HEK293T (cell line): ENCODE measurements around the gene LHX3.

Experiments
- ARNT ChIP-seq: fragments of 450-650 bp; IDR thresholded peaks from 2 replicates; pipeline ENCODE4 v1.6.1; 2017; ENCODE audit warnings: mild to moderate bottlenecking
- BHLHE40 ChIP-seq: fragments of 450-650 bp; IDR thresholded peaks from 2 replicates; pipeline ENCODE4 v1.6.1; 2016; ENCODE audit warnings: mild to moderate bottlenecking, moderate library complexity, borderline replicate concordance
- ELF4 ChIP-seq: fragments of 450-650 bp; IDR thresholded peaks from 2 replicates; pipeline ENCODE4 v1.6.1; 2017; ENCODE audit warnings: antibody characterized with exemption
- FOXM1 ChIP-seq: fragments of 450-650 bp; IDR thresholded peaks from 2 replicates; pipeline ENCODE4 v1.6.1; 2017; ENCODE audit warnings: mild to moderate bottlenecking, borderline replicate concordance
- HDGF ChIP-seq: fragments of 450-650 bp; IDR thresholded peaks from 2 replicates; pipeline ENCODE4 v1.6.1; 2017; ENCODE audit warnings: antibody characterized with exemption, borderline replicate concordance
- L3MBTL2 ChIP-seq: fragments of 450-650 bp; conservative IDR thresholded peaks from 2 replicates; pipeline ENCODE4 v1.6.1; 2016; ENCODE audit warnings: mild to moderate bottlenecking
- LEF1 ChIP-seq: fragments of 450-650 bp; IDR thresholded peaks from 2 replicates; pipeline ENCODE4 v1.6.1; 2017; ENCODE audit warnings: mild to moderate bottlenecking, borderline replicate concordance
- SP1 ChIP-seq: fragments of 450-650 bp; IDR thresholded peaks from 2 replicates; pipeline ENCODE4 v1.6.1; 2017
- SUZ12 ChIP-seq: fragments of 450-650 bp; IDR thresholded peaks from 2 replicates; pipeline ENCODE4 v1.6.1; 2016; ENCODE audit warnings: mild to moderate bottlenecking
- TARDBP ChIP-seq: fragments of 450-650 bp; IDR thresholded peaks from 2 replicates; pipeline ENCODE4 v1.6.1; 2016

GRCh38 chr9:136207616-136208015 lies 2.7 kb upstream of the LHX3 start:
- TF ChIP-seq LEF1 = no peak
- TF ChIP-seq BHLHE40 = no peak
- TF ChIP-seq ARNT = no peak
- TF ChIP-seq TARDBP = no peak
- no peak for TF ChIP-seq FOXM1
- no peak for TF ChIP-seq L3MBTL2
- no peak for TF ChIP-seq HDGF
- no peak for TF ChIP-seq ELF4
- no peak for TF ChIP-seq SP1
- no peak for TF ChIP-seq SUZ12
